DMS 273 treated with DMSO at 0.1 percent for 48 hours (cell line): ENCODE data around the gene FRMD7.

Experiments used
- DNase-seq: peaks from one replicate; lab custom pipeline; 2025; lab: John Stamatoyannopoulos, UW

The FRMD7 gene

GRCh38 chrX:132031867-132032266 is 96.0 kb downstream of the FRMD7 start:
- DNase-seq, result no peak

- DNase-seq, result no peak
These were observed 97.6 kb downstream of the FRMD7 start for GRCh38 chrX:132030264-132030663.
